HepG2 (cell line): ENCODE data around the gene ZCCHC24. TPM values are rescaled to one million over a fixed set of nuclear protein-coding genes. Genes with fewer than 3 reads are reported as not detected.
A peak's percentile ranks its signal among the peaks of the same experiment; 100 is the strongest.

ENCODE experiments used
- ATAC-seq: fragments of 200-7000 bp; cut with Tn5 transposase; 3 replicates; pipeline ENCODE4 v1.9.1; 2020; ENCODE audit warnings: mild to moderate bottlenecking, moderate library complexity
- BruUV-seq: library from RNA; stranded (reverse); fragments of 400-500 nt; replicated peaks from 2 replicates; lab custom pipeline; 2021; lab: Mats Ljungman, UMichigan
- CTCF ChIA-PET: fragments of 300-600 bp; formaldehyde crosslinking; extraction: SDS; loops from one replicate; lab custom pipeline; 2021; ENCODE audit warnings: low total read pairs, inconsistent platforms, low intra/inter-chr PET ratio; lab: Yijun Ruan, JAX
- POLR2A ChIA-PET: fragments of 350-600 bp; sonication (Branson Sonifier 250); formaldehyde crosslinking; loops from one replicate; lab custom pipeline; 2020; ENCODE audit warnings: antibody characterized with exemption, inconsistent platforms; lab: Yijun Ruan, JAX
- DNase-seq: peaks from one replicate; pipeline ENCODE4 v3.0.0-alpha.2; 2015; ENCODE audit warnings: low spot score
- FAIRE-seq: peaks from 3 replicates; lab custom pipeline; 2011; peaks lifted over from hg19 to GRCh38; lab: Jason Lieb, UNC
- H2AFZ ChIP-seq: one replicate; pipeline ENCODE4 v1.6.1; 2011; ENCODE audit warnings: low read length, inconsistent platforms
- H3K27ac ChIP-seq: fragments of 300-600 bp; 3 replicates; pipeline ENCODE4 v1.8.0; 2011; ENCODE audit warnings: mixed run types, mild to moderate bottlenecking, mixed read lengths, low read length, inconsistent platforms; ENCODE audit not compliant: insufficient read depth; ENCODE audit errors: extremely low read length
- H3K27me3 ChIP-seq, 2 experiments: fragments of 200-600 bp in 1 of 2; 2 replicates in 1 of 2; 3 replicates in 1 of 2; pipeline versions ENCODE4 v1.6.0 to v1.8.0; 2011; ENCODE audit warnings: low read length in 2 of 2, mild to moderate bottlenecking in 2 of 2, moderate library complexity in 2 of 2, inconsistent platforms in 1 of 2; ENCODE audit not compliant: insufficient read depth in 2 of 2, control insufficient read depth in 1 of 2
- H3K36me3 ChIP-seq, 2 experiments: fragments of 200-600 bp in 1 of 2; replicated peaks in 1 of 2; 2 replicates in 1 of 2; 3 replicates in 1 of 2; pipeline versions ENCODE4 v1.5.1 to v1.8.0; 2011; ENCODE audit warnings: low read length in 2 of 2, inconsistent platforms in 1 of 2; ENCODE audit not compliant: insufficient read depth in 2 of 2, control insufficient read depth in 1 of 2
- H3K4me1 ChIP-seq: 2 replicates; pipeline ENCODE4 v1.5.1; 2012; ENCODE audit warnings: low read length, inconsistent platforms; ENCODE audit not compliant: insufficient read depth
- H3K4me2 ChIP-seq: 2 replicates; pipeline ENCODE4 v1.6.0; 2011; ENCODE audit warnings: low read depth, low read length, inconsistent platforms
- H3K4me3 ChIP-seq, 3 experiments: fragments of 200-600 bp in 1 of 3; sonication (generic), shearing (Covaris generic) in 1 of 3; replicated peaks in 1 of 3; 2 replicates each; pipeline ENCODE4 v1.5.1; 2011 to 2016; ENCODE audit warnings: low read length in 3 of 3, inconsistent platforms in 2 of 3, low read depth in 2 of 3, mild to moderate bottlenecking in 2 of 3, control low read depth in 1 of 3, mixed read lengths in 1 of 3; ENCODE audit not compliant: insufficient read depth in 1 of 3
- H3K79me2 ChIP-seq: one replicate; pipeline ENCODE4 v1.6.1; 2011; ENCODE audit warnings: low read length, inconsistent platforms; ENCODE audit not compliant: insufficient read depth
- H3K9ac ChIP-seq: 2 replicates; pipeline ENCODE4 v1.6.0; 2011; ENCODE audit warnings: mild to moderate bottlenecking, low read depth, low read length, inconsistent platforms; ENCODE audit not compliant: insufficient read depth
- H3K9me3 ChIP-seq: 2 replicates; pipeline ENCODE4 v1.5.1; 2012; ENCODE audit warnings: mild to moderate bottlenecking, low read length
- H4K20me1 ChIP-seq: 2 replicates; pipeline ENCODE4 v1.6.0; 2011; ENCODE audit warnings: inconsistent platforms, mild to moderate bottlenecking, low read length, moderate library complexity; ENCODE audit not compliant: insufficient read depth
- HMGA1 ChIP-seq: sonication (generic); formaldehyde crosslinking; conservative IDR thresholded peaks from 2 replicates; pipeline ENCODE4 v1.4.0; 2020; ENCODE audit warnings: missing genetic modification reagents
- MTA3 ChIP-seq: sonication (generic); formaldehyde crosslinking; IDR thresholded peaks from 2 replicates; pipeline ENCODE4 v1.4.0; 2020; ENCODE audit warnings: missing genetic modification reagents
- RAD21 ChIP-seq: fragments of 450-650 bp; formaldehyde crosslinking; IDR thresholded peaks from 2 replicates; pipeline ENCODE4 v1.5.0; 2020; ENCODE audit warnings: mild to moderate bottlenecking
- RCOR2 ChIP-seq: IDR thresholded peaks from 2 replicates; pipeline ENCODE4 v1.6.1; 2016; ENCODE audit warnings: missing biosample characterization, missing genetic modification reagents
- RXRB ChIP-seq: IDR thresholded peaks from 2 replicates; pipeline ENCODE4 v1.6.1; 2016; ENCODE audit warnings: borderline replicate concordance, missing genetic modification reagents, missing compliant biosample characterization
- SCMH1 ChIP-seq: sonication (generic); formaldehyde crosslinking; IDR thresholded peaks from 2 replicates; pipeline ENCODE4 v1.9.0; 2021; ENCODE audit warnings: missing genetic modification reagents, mild to moderate bottlenecking, borderline replicate concordance
- YEATS2 ChIP-seq: sonication (generic); formaldehyde crosslinking; IDR thresholded peaks from 2 replicates; pipeline ENCODE4 v1.4.0; 2020; ENCODE audit warnings: missing genetic modification reagents, borderline replicate concordance
- ZBTB34 ChIP-seq: sonication (generic); formaldehyde crosslinking; IDR thresholded peaks from 2 replicates; pipeline ENCODE4 v1.8.0; 2022; ENCODE audit warnings: mild to moderate bottlenecking, missing genetic modification reagents
- ZNF605 ChIP-seq: sonication (generic); formaldehyde crosslinking; IDR thresholded peaks from 2 replicates; pipeline ENCODE4 v1.8.0; 2022; ENCODE audit warnings: mild to moderate bottlenecking, missing genetic modification reagents
- ZNF768 ChIP-seq: sonication (generic); formaldehyde crosslinking; IDR thresholded peaks from 2 replicates; pipeline ENCODE4 v1.4.0; 2020; ENCODE audit warnings: missing genetic modification reagents
- ZNF773 ChIP-seq: sonication (generic); formaldehyde crosslinking; IDR thresholded peaks from 2 replicates; pipeline ENCODE4 v1.4.0; 2020; ENCODE audit warnings: missing genetic modification reagents, borderline replicate concordance
- WGBS: methylation state at CpG from one replicate; pipeline ENCODE4 v1.1.6; 2017; ENCODE audit warnings: low lambda C conversion rate; 5-methylcytosine and 5-hydroxymethylcytosine counted together
- in situ Hi-C: cut with HindIII; loops from 2 replicates; pipeline ENCODE4 v1.10.0; 2017; ENCODE audit warnings: low pct_unique_long_range_greater_than_20kb; ENCODE audit not compliant: extremely low pct_ligation_motif_present
- intact Hi-C: fragments of 100-400 bp; cut with micrococcal nuclease; formaldehyde crosslinking; loops from one replicate; pipeline ENCODE4 v1.10.0; 2022; ENCODE audit not compliant: unreplicated experiment
- polyA plus RNA-seq, 8 experiments: library from polyadenylated mRNA; depleted of rRNA in 3 of 8; stranded (reverse) in 7 of 8; unstranded in 1 of 8; fragments of >200 nt; fragmentation: Illumina TruSeq in 4 of 8; extraction: Trizol in 4 of 8; gene quantifications; 2 replicates each; pipeline versions ENCODE4 v1.2.1 to v1.2.3, GENCODE V29; 2011 to 2016; ENCODE audit warnings: low read depth in 4 of 8, missing spikeins in 1 of 8, mixed read lengths in 1 of 8; ENCODE audit not compliant: insufficient read depth in 1 of 8
- total RNA-seq, 5 experiments: library from RNA; depleted of rRNA; stranded (reverse); fragments of >200 nt; fragmentation: Illumina TruSeq; extraction: Trizol; gene quantifications; 2 replicates each; pipeline ENCODE4 v1.2.3, GENCODE V29; 2016; ENCODE audit warnings: low read depth in 1 of 5
- TF ChIP-seq, protein P1 (sequence below): sonication (generic); formaldehyde crosslinking; IDR thresholded peaks from 2 replicates; pipeline ENCODE4 v1.8.0; 2022; ENCODE audit warnings: missing genetic modification reagents, mild to moderate bottlenecking, borderline replicate concordance

The ZCCHC24 gene
- total and polyA plus RNA-seq, 2 of the 13 experiments (the other 11 are each of a cell fraction or from before 2014, with no cell fraction given) = 3.1 to 7.9 TPM

DNA sequence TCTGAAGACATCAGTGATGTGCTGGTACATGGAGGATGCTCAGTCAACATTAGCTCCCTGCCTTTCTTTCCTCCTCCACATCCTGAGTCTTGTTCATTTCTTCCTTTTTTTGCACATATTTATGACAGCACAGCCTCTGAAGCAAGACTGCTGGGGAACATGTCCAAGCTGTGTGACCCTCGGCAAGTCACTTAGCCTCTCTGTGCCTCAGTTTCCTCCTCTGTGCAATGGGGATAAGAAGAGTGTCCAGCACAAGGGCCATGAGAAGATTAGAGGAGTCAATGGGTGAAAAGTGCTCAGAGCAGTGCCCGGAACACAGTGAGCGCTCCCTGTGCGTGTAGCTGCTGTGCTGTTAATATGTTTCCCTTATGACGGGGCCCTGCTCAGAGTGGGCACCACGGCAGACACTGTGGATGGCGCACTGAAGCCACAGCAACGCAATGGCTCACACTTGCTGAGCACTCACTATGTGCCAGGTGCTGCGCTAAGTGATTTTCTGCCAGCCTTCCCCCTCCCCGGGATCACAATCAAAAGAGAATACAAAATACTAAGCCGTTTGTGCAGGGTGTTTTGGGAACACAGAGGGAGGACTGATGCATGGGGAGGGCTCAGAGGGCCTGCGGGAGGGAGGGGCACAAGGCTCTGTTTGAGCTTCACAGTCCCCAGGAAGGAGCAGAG, 28.7 kb downstream of the ZCCHC24 start:
- Histone ChIP-seq H3K4me3 (no peak overlapping the region), H3K9me3 (no peaks in the 10 kb centered on the region), H4K20me1 (no peaks in the 10 kb centered on the region), H3K79me2 (no peaks in the 10 kb centered on the region), H3K4me1 (peaks cover 10% of the 10 kb centered on the region), H3K36me3 (no peaks in the 10 kb centered on the region; a peak in 1 of 5 replicates), H3K9ac (no peak overlapping the region), H3K4me2 (no peak overlapping the region), H2AFZ (no peak overlapping the region), H3K27ac (no peak overlapping the region), H3K27me3 (no peaks in the 10 kb centered on the region)
- no peak for TF ChIP-seq ZNF773
- peak; percentile 70 for TF ChIP-seq ZNF768
- TF ChIP-seq, protein P1, sequence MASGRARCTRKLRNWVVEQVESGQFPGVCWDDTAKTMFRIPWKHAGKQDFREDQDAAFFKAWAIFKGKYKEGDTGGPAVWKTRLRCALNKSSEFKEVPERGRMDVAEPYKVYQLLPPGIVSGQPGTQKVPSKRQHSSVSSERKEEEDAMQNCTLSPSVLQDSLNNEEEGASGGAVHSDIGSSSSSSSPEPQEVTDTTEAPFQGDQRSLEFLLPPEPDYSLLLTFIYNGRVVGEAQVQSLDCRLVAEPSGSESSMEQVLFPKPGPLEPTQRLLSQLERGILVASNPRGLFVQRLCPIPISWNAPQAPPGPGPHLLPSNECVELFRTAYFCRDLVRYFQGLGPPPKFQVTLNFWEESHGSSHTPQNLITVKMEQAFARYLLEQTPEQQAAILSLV (CRISPR knock-in tag) = no peak
- ChIA-PET POLR2A (no interaction called here), CTCF (no interaction called here)
- ATAC-seq (no peak), FAIRE-seq (no peak), DNase-seq (no peak)
- no TSS peak for BruUV-seq
- intact Hi-C loops (no loop called here), in situ Hi-C loops (no loop called here)
- WGBS = 93% methylated on average over 9 of the region's 12 CpGs

DNA sequence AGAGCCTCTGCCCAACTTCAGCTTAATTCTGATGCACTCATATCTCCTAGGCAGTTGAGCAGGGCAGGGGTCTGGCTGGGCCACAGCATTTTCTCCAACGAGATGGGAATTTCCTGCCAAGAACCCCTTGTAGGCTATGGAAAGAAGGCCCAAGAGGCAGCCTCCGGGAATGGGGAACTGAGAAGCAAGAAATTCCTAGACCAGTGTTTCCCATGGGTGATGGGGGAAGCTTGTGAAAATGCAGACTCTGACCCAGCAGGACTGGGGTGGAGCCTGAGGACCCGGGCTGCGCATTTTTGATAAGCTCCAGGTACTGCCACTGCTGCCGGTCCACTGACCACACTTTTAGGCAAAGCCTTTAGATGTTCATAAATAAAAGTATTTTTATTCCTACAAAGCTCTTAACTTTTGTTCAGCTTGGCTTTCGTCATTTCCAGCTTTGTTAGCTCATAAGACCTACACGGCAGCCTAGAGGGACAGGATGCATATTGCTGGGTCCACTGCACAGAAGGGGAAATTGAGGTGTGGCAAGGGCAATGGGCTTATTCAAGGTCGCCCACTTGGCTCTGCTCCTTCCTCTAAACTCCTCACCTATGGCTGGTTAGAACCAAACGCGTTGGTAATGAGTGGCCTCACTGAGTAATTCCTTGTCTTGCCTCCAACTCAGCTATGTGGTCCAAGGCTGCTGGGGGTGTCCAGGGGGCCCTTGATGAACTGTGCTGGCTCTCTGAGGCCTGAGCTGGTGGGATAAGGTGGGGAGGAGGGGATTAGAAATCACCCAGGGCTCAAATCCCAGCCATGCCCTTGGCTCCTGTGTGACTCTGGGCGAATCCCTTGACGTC, 29.5 kb downstream of the ZCCHC24 start:
- FAIRE-seq (no peak), DNase-seq (no peak), ATAC-seq (no peak)
- no peaks in the 10 kb centered on the region for H3K9me3 ChIP-seq
- no peak overlapping the region for H3K4me3 ChIP-seq
- H3K27ac ChIP-seq = no peak overlapping the region
- intact Hi-C loops (no loop called here), in situ Hi-C loops (no loop called here)
- no peaks in the 10 kb centered on the region for H3K79me2 ChIP-seq
- BruUV-seq = no TSS peak
- no peaks in the 10 kb centered on the region for H4K20me1 ChIP-seq
- no peaks in the 10 kb centered on the region for H3K27me3 ChIP-seq
- H2AFZ ChIP-seq = no peak overlapping the region
- ChIA-PET POLR2A (no interaction called here), CTCF (no interaction called here)
- H3K9ac ChIP-seq = no peak overlapping the region
- WGBS = 92% methylated on average over 12 of the region's 12 CpGs
- H3K4me2 ChIP-seq = no peak overlapping the region
- H3K36me3 ChIP-seq = no peaks in the 10 kb centered on the region; a peak in 1 of 5 replicates
- peaks cover 10% of the 10 kb centered on the region for H3K4me1 ChIP-seq
- no peak for TF ChIP-seq RAD21 (CRISPR knock-in tag)
- TF ChIP-seq ZBTB34 (CRISPR knock-in tag) = no peak
- no peak for TF ChIP-seq SCMH1 (CRISPR knock-in tag)
- no peak for TF ChIP-seq YEATS2 (CRISPR knock-in tag)
- TF ChIP-seq RCOR2 = no peak
- TF ChIP-seq MTA3 = no peak
- TF ChIP-seq RXRB (CRISPR knock-in tag) = no peak
- no peak for TF ChIP-seq HMGA1 (CRISPR knock-in tag)
- TF ChIP-seq ZNF605 (CRISPR knock-in tag) = no peak
